Duodenal mucosa (tissue), 2 donors: Measurements from ENCODE around the gene PPIL1.

Source experiments
- H3K27ac ChIP-seq: one replicate; pipeline ENCODE4 v1.7.0; 2013; ENCODE audit warnings: low read depth, low read length
- H3K27me3 ChIP-seq, 2 donors: one replicate each; pipeline ENCODE4 v1.7.0; 2013; ENCODE audit warnings: low read length in 2 of 2, control low read depth in 1 of 2; ENCODE audit not compliant: insufficient read depth in 2 of 2, control insufficient read depth in 1 of 2
- H3K36me3 ChIP-seq, 2 donors: one replicate each; pipeline ENCODE4 v1.7.0; 2013; ENCODE audit warnings: low read length in 2 of 2, control low read depth in 1 of 2; ENCODE audit not compliant: insufficient read depth in 2 of 2, control insufficient read depth in 1 of 2
- H3K4me1 ChIP-seq, 2 donors: one replicate each; pipeline ENCODE4 v1.7.0; 2013; ENCODE audit warnings: low read length in 2 of 2, control low read depth in 1 of 2; ENCODE audit not compliant: insufficient read depth in 2 of 2, control insufficient read depth in 1 of 2
- H3K4me3 ChIP-seq, 2 donors: one replicate each; pipeline ENCODE4 v1.7.0; 2013; ENCODE audit warnings: low read length in 2 of 2, low read depth in 1 of 2
- H3K9ac ChIP-seq, 2 donors: one replicate each; pipeline ENCODE4 v1.7.0; 2013; ENCODE audit warnings: low read length in 2 of 2, low read depth in 1 of 2
- H3K9me3 ChIP-seq, 2 donors: one replicate each; pipeline ENCODE4 v1.7.0; 2013; ENCODE audit warnings: low read length in 2 of 2, control low read depth in 1 of 2; ENCODE audit not compliant: control insufficient read depth in 1 of 2

The PPIL1 gene

DNA sequence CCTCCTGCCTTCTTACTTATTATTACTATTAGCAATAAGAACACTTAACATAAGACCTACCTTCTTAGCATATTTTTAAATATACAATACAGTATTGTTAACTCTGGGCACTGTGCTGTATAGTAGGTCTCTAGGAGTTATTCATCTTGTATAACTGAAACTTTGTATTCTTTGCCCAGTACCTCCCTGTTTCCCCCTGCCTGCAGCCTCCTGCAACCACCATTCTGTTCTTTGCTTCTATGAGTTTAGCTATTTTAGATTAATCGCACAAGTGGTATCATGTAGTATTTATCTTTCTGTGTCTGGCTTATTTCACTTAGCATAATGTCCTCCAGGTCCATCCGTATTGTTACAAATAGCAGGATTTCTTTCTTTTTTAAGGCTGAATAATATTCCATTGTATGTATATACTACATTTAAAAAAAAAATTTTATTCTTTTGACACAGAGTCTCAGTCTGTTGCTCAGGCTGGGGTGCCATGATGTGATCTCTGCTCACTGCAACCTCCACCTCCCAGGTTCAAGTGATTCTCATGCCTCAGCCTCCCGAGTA is 15.6 kb upstream of the PPIL1 start:
- Histone ChIP-seq H3K27ac (no peak overlapping the region), H3K4me1 (peaks cover 19 to 20% of the 10 kb centered on the region in 2 donors)

DNA sequence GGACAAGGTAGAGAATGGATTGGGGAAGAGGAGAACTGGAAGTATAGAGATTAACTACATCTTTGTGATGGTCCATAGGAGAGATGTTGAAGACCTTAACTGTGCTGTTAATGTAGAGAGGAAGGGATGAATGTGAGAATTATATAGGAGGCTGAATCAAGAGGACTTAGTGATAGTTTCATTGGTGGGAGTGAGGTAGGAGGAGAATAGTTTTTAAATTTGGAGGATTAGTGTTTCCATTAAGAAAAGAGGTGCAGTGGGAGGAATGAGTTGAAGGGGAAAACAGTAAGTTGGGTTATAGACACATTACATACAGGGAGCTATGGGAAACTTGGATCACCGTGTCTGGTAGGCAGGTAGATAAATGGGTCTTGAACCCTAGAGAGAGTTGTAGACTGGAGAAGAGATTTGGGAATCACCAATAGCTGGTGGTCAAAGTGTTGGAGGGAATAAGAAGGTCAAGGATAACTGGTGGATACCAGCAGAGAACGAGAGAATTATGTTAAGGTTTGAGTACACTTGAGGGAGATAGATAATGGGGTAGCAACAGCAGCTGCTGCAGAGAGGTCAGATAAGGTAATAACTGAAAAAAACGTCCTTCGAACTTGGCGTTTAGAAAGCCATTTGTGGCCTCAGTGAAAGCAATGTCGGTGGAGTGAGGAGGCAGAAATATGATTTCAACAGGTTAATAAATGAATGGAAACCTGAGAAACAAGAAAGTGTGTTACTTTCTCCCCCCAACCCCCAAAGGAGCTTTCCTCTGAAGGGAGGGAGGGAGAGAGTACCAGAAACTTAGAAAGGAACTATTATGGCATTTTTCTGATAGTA is 14.3 kb upstream of the PPIL1 start:
- Histone ChIP-seq H3K4me3 (no peak overlapping the region), H3K27ac (no peak overlapping the region), H3K36me3 (peaks cover 3 to 6% of the 10 kb centered on the region in 2 donors), H3K9ac (no peak overlapping the region), H3K4me1 (peaks cover 21 to 22% of the 10 kb centered on the region in 2 donors), H3K27me3 (no peaks in the 10 kb centered on the region), H3K9me3 (no peaks in the 10 kb centered on the region)

More for the DNA sequence above, 15.6 kb upstream of the PPIL1 start:
- Histone ChIP-seq H3K4me3 (no peak overlapping the region), H3K27me3 (no peaks in the 10 kb centered on the region), H3K9ac (no peak overlapping the region), H3K9me3 (no peaks in the 10 kb centered on the region), H3K36me3 (peaks cover 6 to 13% of the 10 kb centered on the region in 2 donors)

DNA sequence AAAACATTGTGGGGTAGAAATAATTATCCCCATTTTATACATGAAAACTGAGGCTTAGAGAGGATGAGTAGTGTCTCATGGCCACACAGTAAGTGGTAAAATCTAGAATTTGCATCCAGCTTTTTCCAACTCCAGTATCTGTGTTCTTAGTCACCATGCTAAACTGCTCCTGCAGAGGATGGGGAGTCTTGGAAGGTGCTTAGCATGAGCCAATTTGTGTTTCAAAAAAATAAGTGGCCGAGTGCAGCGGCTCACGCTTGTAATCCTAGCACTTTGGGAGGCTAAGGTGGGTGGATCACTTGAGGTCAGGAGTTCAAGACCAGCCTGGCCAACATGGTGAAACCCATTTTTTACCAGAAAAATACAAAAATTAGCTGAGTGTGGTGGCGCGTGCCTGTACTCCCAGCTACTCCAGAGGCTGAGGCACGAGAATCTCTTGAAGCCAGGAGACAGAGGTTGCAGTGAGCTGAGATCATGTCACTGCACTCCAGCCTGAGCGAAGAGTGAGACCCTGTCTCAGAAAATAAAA is 13.6 kb upstream of the PPIL1 start:
- Histone ChIP-seq H3K27me3 (no peaks in the 10 kb centered on the region), H3K36me3 (peaks cover 3 to 6% of the 10 kb centered on the region in 2 donors), H3K9ac (no peak overlapping the region), H3K27ac (no peak overlapping the region), H3K4me3 (no peak overlapping the region), H3K9me3 (no peaks in the 10 kb centered on the region), H3K4me1 (peaks cover 21 to 22% of the 10 kb centered on the region in 2 donors)

DNA sequence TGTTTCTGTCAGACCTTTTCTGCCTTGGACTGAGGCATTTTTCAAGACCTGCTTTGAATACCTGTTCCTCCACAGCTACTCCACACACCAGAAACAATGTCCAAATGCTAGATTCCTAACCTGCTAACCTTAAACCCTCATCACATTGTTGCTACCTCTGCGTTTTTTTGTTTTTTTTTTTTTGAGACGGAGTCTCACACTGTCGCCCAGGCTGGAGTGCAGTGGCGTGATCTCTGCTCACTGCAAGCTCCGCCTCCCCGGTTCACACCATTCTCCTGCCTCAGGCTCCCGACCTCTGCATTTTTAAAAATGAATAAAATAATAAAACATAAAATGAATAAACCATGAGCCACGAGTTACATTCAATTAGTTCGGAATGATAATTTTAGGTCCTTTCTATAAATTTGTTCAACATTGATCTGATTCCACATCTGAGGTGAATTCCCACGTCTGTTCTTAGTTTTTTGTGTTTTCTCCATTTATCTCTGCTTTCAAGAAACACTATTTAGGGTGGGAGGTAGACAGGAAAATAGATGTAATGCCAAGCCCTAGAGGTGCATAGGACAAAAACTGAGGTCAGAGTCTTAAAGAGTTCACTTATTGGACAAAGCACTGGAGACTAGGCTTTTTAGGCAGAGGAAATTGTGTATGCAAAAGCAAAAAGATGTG is 12.5 kb upstream of the PPIL1 start:
- H3K4me1 ChIP-seq, result peaks cover 21 to 22% of the 10 kb centered on the region in 2 donors
- no peaks in the 10 kb centered on the region for H3K9me3 ChIP-seq
- H3K4me3 ChIP-seq, result peak overlapping the region; percentile 77 to 81
- H3K27me3 ChIP-seq, result no peaks in the 10 kb centered on the region
- H3K9ac ChIP-seq, result peak overlapping the region; percentile 79 to 85
- H3K27ac ChIP-seq, result no peak overlapping the region
- H3K36me3 ChIP-seq, result peaks cover 0 to 3% of the 10 kb centered on the region in 2 donors

DNA sequence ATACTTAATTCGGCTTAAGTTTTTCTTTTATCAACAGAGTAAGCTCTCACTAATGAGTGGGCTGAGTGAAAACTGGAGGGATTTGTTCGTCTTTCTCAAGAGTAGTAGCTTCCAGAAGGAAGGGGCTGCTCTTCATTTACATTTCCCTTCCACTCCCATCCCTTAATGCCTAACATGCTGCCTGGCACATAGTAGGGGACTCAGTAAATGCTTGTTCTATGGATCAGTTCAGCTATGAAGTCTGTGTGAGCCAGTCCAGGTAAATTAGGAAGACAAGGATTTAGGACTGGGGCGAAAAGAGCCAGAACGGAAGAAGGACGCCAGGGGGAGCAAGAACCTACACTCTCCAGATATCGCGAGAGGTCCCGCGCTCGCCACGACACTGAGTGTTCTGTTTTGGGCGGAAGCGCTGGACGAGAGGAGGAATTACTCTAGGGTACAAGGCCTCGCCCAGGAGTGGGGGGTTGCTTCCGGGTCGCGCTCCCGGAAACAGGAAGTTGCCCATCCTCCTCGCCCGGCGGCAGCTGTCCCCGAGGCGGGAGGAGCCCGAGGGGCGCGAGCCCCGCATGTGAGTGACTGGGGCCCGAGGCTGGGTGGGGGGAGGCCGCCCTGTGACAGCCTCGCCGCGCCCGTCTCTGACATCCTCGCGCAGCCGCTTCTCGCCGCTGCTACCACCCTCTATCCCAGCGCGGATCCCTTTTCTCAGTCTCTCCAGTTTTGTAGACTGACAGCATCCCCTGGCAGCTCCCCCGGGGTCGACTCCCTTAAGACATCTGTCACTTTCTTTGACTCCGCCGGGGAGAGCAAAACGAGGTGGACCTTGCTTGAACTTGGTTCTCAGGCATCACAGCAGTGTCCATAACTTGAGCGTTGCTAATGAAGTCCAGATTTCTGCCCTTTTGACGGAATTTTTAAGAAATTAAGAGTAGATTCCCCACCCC is 11.1 kb upstream of the PPIL1 start, which contains the start of gene C6orf89:
Gene C6orf89, plus strand, starts transcription at position 492 of the 941 bp plus-strand sequence. CDS start 13,493 bp downstream, outside the sequence.
- peak within 1 kb of the TSS; percentile 32 for H3K27ac ChIP-seq
- no peaks in the 10 kb centered on the region for H3K36me3 ChIP-seq
- H3K4me1 ChIP-seq, result peaks cover 21 to 22% of the 10 kb centered on the region in 2 donors
- H3K4me3 ChIP-seq, result peak within 1 kb of the TSS; percentile 77 to 81
- H3K27me3 ChIP-seq, result no peaks in the 10 kb centered on the region
- no peaks in the 10 kb centered on the region for H3K9me3 ChIP-seq
- peak within 1 kb of the TSS; percentile 79 to 85 for H3K9ac ChIP-seq

DNA sequence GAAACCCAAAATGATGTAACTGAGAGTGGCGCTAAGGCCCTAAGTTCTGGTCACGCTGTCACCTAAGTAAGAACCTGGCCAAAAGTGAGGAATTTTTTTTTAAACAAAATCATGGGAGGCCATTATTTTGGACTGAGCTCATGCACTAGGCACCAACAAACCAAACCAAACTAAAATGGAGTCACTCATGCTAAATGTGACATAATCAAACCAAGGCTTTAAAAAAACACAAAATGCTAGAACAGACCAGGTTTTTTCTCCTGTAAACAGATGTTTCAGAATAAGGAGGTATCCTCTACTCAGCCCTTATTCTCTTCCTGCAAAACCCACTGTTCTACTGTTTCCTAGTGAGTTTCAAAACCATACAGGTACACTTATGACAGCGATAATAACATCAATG is 10.0 kb upstream of the PPIL1 start:
- peaks cover 21 to 22% of the 10 kb centered on the region in 2 donors for H3K4me1 ChIP-seq
- no peak overlapping the region for H3K27ac ChIP-seq
- no peaks in the 10 kb centered on the region for H3K9me3 ChIP-seq
- no peak overlapping the region for H3K4me3 ChIP-seq
- H3K27me3 ChIP-seq, result no peaks in the 10 kb centered on the region
- H3K9ac ChIP-seq, result no peak overlapping the region
- H3K36me3 ChIP-seq, result no peaks in the 10 kb centered on the region

DNA sequence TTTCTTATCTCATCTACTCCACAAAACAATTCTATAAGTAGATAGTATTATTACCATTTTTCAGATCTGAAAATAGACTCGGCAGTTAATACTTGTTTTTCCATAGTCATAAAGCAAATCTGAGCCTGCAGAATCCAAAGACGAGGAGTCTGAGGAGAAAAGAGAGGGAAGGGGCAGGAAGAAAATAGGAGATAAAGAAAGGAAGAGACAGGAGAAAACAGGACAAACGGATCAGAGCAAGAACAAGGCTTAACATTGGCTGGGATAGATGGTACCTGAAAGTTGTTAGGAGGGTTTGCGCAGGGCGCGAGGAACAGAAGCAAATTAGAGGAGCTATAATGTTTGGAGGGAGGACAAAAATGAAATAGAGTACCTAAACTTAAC is 639 bp upstream of the PPIL1 start:
- H3K27ac ChIP-seq, result peak overlapping the region; percentile 71
- peak overlapping the region; percentile 77 to 99 for H3K9ac ChIP-seq
- H3K9me3 ChIP-seq, result no peaks in the 10 kb centered on the region
- H3K4me3 ChIP-seq, result peak overlapping the region; percentile 95 to 100
- H3K4me1 ChIP-seq, result peaks cover 11 to 16% of the 10 kb centered on the region in 2 donors
- peaks cover 0 to 6% of the 10 kb centered on the region in 2 donors for H3K36me3 ChIP-seq
- H3K27me3 ChIP-seq, result peaks cover 0 to 5% of the 10 kb centered on the region in 2 donors

DNA sequence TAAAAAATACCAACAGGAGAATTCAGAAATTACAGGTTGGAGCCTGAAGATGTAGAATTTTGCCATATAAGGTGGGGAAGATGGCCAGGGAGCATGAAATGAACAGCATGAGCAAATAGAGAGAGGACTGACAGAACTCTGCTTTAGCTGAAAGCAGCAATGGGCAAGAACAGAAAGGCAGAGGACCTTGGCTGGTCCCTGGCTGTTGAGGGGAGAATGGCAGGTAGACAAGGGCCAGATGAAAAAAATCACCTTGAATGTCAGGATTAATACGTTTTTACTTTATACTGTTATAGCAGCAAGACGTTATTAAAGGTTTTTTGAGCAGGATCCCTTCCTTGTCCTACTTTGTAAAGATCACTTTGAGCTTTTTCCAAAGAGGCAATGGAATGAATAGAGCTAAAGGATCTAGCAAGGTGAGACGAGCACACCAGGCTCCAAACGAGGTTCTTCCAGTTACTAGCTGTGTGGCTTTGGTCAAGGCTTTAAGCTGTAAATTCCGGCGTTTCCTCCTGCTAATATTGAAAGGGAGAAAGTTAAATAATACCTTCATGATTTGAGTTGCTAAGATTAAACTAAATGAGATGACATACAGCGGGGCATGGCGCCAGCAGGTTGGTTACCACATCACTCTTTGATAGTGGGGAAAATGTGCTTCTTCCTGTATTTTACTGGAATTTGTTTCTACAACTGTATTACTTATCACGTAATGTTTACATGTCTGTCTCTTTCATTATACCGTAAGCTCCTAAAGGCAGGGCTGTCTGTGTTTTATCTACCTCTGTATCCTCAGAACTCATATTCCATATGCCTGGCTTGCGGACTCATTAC is 776 bp downstream of the PPIL1 start:
- Histone ChIP-seq H3K9me3 (no peaks in the 10 kb centered on the region), H3K4me1 (peaks cover 11 to 16% of the 10 kb centered on the region in 2 donors), H3K36me3 (peaks cover 0 to 14% of the 10 kb centered on the region in 2 donors), H3K4me3 (peak overlapping the region; percentile 95 to 100), H3K27me3 (no peaks in the 10 kb centered on the region), H3K9ac (peak overlapping the region; percentile 77 to 99), H3K27ac (no peak overlapping the region)

DNA sequence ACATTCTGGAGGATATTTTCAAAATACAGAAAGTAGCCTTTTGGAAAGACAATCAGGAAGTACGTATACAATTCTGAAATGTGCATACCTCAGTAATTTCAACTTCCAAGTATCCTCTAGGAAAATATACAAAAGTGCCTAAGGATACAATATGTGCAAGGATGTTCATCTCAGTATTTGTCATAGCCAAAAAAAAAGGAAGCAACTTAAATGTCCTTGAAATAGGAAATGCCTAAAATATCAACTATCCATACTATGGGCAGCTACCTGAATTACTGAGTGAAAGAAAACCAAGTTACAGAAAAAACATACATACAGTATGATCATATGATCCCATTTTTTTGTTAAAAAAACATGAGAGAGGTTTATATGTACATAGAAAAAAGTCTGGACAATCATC is 1.5 kb downstream of the PPIL1 start:
- Histone ChIP-seq H3K4me3 (no peak overlapping the region), H3K4me1 (peaks cover 11 to 16% of the 10 kb centered on the region in 2 donors), H3K36me3 (peaks cover 0 to 14% of the 10 kb centered on the region in 2 donors), H3K9ac (no peak overlapping the region), H3K27me3 (no peaks in the 10 kb centered on the region), H3K9me3 (no peaks in the 10 kb centered on the region), H3K27ac (no peak overlapping the region)
